OCI-LY3 (cell line): ENCODE results near the gene PDILT.

ENCODE experiments used
- H2AFZ ChIP-seq: fragments of 200-600, 300-600 bp; shearing (Covaris generic); 2 replicates; pipeline ENCODE4 v1.6.0; 2014; ENCODE audit warnings: antibody characterized with exemption, low read depth, low read length
- H3K27ac ChIP-seq: fragments of 200-600, 300-600 bp; sonication (generic); 2 replicates; pipeline ENCODE4 v1.5.1; 2014; ENCODE audit warnings: mild to moderate bottlenecking, low read length, moderate library complexity, mixed read lengths
- H3K27me3 ChIP-seq: fragments of 200-600, 300-600 bp; sonication (generic); 2 replicates; pipeline ENCODE4 v1.6.1; 2014; ENCODE audit warnings: low read depth, low read length, mixed read lengths
- H3K36me3 ChIP-seq: fragments of 200-600, 300-600 bp; sonication (generic); replicated peaks from 2 replicates; pipeline ENCODE3; 2014; ENCODE audit warnings: low read depth, low read length, mixed read lengths
- H3K4me1 ChIP-seq: fragments of 300-600, 200-600 bp; sonication (generic); 2 replicates; pipeline ENCODE4 v1.6.1; 2014; ENCODE audit warnings: low read length, mixed read lengths
- H3K4me2 ChIP-seq: fragments of 200-600, 300-600 bp; sonication (generic); 2 replicates; pipeline ENCODE4 v1.6.1; 2014; ENCODE audit warnings: low read length, mixed read lengths
- H3K4me3 ChIP-seq: fragments of 300-600, 200-600 bp; sonication (generic); 2 replicates; pipeline ENCODE4 v1.5.1; 2014; ENCODE audit warnings: antibody characterized with exemption, mild to moderate bottlenecking, low read length, moderate library complexity
- H3K79me2 ChIP-seq: fragments of 300-600, 200-600 bp; shearing (Covaris generic); 2 replicates; pipeline ENCODE4 v1.6.1; 2014; ENCODE audit warnings: mild to moderate bottlenecking, low read length, mixed read lengths
- H3K9ac ChIP-seq: fragments of 300-600, 200-600 bp; shearing (Covaris generic); 2 replicates; pipeline ENCODE4 v1.6.0; 2014; ENCODE audit warnings: mild to moderate bottlenecking, low read length, moderate library complexity
- H3K9me3 ChIP-seq: fragments of 200-600, 300-600 bp; shearing (Covaris generic); 2 replicates; pipeline ENCODE4 v1.6.1; 2014; ENCODE audit warnings: low read length, mixed read lengths; ENCODE audit not compliant: insufficient read depth
- H4K20me1 ChIP-seq: fragments of 200-600, 300-600 bp; sonication (generic); 2 replicates; pipeline ENCODE4 v1.6.1; 2016; ENCODE audit warnings: low read length, mixed read lengths; ENCODE audit not compliant: insufficient read depth
- EZH2phosphoT487 ChIP-seq: fragments of 200-600 bp; shearing (Covaris generic); IDR thresholded peaks from 2 replicates; pipeline ENCODE4 v1.6.1; 2018; ENCODE audit warnings: antibody characterized with exemption, mixed run types, low read depth
- TF ChIP-seq, protein P1 (sequence below): fragments of 200-600, 300-600 bp; sonication (generic); IDR thresholded peaks from 2 replicates; pipeline ENCODE4 v1.5.1; 2014; ENCODE audit warnings: antibody characterized with exemption, low read length, low read depth

The PDILT gene

DNA sequence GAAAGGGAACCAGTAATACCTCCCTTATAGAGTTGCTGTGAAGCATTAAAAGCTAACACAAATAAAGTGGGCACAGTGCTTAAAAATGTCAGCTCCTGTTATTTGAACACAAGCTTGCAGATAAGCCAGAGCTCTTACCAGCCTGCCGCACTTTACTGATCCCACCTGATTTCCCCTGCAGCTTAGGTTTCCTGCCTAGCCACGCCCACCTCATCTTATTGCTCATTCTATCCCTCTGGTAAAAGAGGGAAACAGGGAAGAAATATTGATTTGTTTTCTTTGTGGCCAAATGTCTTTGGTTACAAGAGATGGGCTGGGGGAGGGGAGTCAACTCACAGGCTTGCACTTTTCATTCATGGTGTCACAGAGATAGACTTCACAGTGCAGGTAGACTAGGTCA, 67.6 kb downstream of the PDILT start:
- TF ChIP-seq, protein P1, sequence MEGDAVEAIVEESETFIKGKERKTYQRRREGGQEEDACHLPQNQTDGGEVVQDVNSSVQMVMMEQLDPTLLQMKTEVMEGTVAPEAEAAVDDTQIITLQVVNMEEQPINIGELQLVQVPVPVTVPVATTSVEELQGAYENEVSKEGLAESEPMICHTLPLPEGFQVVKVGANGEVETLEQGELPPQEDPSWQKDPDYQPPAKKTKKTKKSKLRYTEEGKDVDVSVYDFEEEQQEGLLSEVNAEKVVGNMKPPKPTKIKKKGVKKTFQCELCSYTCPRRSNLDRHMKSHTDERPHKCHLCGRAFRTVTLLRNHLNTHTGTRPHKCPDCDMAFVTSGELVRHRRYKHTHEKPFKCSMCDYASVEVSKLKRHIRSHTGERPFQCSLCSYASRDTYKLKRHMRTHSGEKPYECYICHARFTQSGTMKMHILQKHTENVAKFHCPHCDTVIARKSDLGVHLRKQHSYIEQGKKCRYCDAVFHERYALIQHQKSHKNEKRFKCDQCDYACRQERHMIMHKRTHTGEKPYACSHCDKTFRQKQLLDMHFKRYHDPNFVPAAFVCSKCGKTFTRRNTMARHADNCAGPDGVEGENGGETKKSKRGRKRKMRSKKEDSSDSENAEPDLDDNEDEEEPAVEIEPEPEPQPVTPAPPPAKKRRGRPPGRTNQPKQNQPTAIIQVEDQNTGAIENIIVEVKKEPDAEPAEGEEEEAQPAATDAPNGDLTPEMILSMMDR, result no peak
- TF ChIP-seq EZH2phosphoT487, result no peak
- Histone ChIP-seq H3K79me2 (no peaks in the 10 kb centered on the region), H2AFZ (no peak overlapping the region), H3K9ac (no peak overlapping the region), H4K20me1 (no peaks in the 10 kb centered on the region), H3K9me3 (no peaks in the 10 kb centered on the region), H3K27ac (no peak overlapping the region), H3K36me3 (no peaks in the 10 kb centered on the region), H3K4me1 (no peaks in the 10 kb centered on the region), H3K4me2 (no peak overlapping the region), H3K27me3 (peaks cover 43% of the 10 kb centered on the region), H3K4me3 (no peak overlapping the region)

DNA sequence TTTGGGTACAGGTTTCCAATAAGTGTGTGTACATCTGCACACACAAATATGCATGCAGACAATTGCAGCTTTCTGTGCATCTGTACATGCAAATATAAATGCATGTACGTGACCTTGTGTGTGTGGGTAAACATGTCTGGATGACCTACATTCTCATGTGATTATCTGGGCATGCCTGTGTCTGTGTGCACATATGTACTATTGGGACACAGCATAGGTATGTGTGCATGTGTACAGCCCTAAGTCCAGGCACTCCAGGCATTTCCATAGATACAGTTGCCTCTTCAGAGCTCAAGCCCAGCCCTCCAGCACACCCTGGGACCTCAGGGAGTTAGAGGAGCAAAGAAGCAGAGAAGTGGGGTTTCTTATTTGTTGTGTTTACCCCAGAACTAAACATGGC, 70.1 kb downstream of the PDILT start:
- Histone ChIP-seq H3K4me3 (no peak overlapping the region), H2AFZ (no peak overlapping the region), H3K27ac (no peak overlapping the region), H4K20me1 (no peaks in the 10 kb centered on the region), H3K36me3 (no peaks in the 10 kb centered on the region), H3K4me2 (no peak overlapping the region), H3K27me3 (peaks cover 40% of the 10 kb centered on the region), H3K79me2 (no peaks in the 10 kb centered on the region), H3K9me3 (no peaks in the 10 kb centered on the region), H3K9ac (no peak overlapping the region), H3K4me1 (no peaks in the 10 kb centered on the region)
- TF ChIP-seq EZH2phosphoT487, result no peak
- TF ChIP-seq, protein P1, result no peak

DNA sequence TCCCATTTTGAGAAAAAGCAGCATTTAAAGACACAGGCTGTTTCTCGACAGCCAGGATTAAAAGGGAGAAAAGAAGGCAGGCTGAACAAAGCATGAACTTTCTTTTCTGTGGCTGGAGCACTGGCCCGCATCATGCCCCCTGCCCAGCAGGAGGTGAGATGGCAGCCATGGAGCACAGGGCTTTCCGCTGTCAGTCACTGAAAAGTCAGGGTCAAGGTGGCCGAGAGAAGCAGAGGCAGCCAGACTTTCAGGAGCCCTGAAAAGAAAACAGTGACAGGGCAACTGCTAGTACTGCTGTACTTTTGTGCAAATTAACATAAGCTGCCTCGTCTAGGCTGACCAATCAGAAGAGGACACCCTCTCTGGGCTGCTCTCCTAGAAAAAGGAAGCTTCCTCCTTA, 71.4 kb downstream of the PDILT start:
- no peaks in the 10 kb centered on the region for H3K79me2 ChIP-seq
- H3K4me1 ChIP-seq, result no peaks in the 10 kb centered on the region
- H4K20me1 ChIP-seq, result no peaks in the 10 kb centered on the region
- H3K9me3 ChIP-seq, result no peaks in the 10 kb centered on the region
- H3K4me2 ChIP-seq, result no peak overlapping the region
- H3K4me3 ChIP-seq, result no peak overlapping the region
- H3K36me3 ChIP-seq, result no peaks in the 10 kb centered on the region
- H3K27me3 ChIP-seq, result peaks cover 32% of the 10 kb centered on the region
- H2AFZ ChIP-seq, result no peak overlapping the region
- H3K27ac ChIP-seq, result no peak overlapping the region
- H3K9ac ChIP-seq, result no peak overlapping the region
- TF ChIP-seq, protein P1, result no peak
- TF ChIP-seq EZH2phosphoT487, result no peak

DNA sequence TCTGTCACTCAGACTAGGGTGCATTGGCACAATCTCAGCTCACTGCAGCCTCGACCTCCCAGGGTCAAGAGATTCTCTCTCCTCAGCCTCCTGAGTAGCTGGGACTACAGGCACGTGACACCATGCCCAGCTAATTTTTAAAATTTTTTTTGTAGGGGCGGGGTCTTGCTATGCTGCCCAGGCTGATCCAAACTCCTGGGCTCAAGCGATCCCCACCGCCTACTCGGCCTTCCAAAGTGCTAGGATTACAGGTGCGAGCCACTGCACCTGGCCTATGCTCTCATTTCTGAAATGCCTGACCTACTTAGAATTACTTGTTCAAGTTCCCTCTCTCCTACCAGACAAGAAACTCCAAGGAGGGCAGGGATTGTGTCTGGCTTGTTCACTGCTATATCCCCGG, 72.1 kb downstream of the PDILT start:
- Histone ChIP-seq H3K4me2 (no peak overlapping the region), H3K4me1 (no peaks in the 10 kb centered on the region), H3K4me3 (no peak overlapping the region), H3K9ac (no peak overlapping the region), H3K9me3 (no peaks in the 10 kb centered on the region), H4K20me1 (no peaks in the 10 kb centered on the region), H3K79me2 (no peaks in the 10 kb centered on the region), H3K27ac (no peak overlapping the region), H3K36me3 (no peaks in the 10 kb centered on the region), H3K27me3 (peaks cover 25% of the 10 kb centered on the region), H2AFZ (no peak overlapping the region)
- no peak for TF ChIP-seq EZH2phosphoT487
- TF ChIP-seq, protein P1, result no peak
